HG02678 (cell line): Measurements from ENCODE around the gene CRYBA2.

Source experiments
- ATAC-seq: cut with Tn5 transposase; IDR thresholded peaks from one replicate; pipeline ENCODE4 v1.9.1; 2021; ENCODE audit warnings: mild to moderate bottlenecking, moderate library complexity; ENCODE audit not compliant: unreplicated experiment

CRYBA2 gene

DNA sequence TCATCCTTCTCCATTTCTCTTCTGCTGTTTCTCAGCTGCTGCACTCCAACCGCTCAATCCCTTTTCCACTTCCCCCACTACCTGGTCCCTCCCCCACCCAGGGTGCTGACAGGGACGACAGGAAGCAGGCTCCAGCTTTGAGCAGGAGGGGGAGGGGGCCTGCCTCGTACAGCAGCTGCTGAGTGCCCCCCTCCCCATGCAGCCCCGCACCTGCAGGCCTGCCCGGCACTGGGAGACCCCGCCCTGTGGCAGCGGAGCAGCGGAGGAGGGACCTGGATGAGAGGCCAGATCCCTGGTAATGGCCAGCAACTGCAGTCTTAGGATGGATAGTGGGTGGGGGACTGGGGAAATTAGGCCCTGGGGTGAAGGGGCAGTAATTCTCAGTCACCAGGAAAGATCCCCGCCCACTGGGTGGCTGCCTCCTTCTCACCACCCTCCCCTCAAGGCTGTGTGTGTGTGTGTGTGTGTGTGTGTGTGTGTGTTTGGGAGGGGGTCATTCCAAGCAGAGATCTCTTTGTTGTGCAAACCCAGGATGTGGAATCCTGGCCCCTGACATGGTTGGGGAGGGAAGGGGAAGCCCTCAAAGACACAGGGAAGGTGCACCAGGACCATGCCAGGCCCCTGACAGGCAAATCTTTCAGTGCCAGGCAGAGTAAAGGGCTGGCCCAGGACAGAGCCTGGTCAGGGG, 6.8 kb upstream of the CRYBA2 start:
- ATAC-seq, result no peak

DNA sequence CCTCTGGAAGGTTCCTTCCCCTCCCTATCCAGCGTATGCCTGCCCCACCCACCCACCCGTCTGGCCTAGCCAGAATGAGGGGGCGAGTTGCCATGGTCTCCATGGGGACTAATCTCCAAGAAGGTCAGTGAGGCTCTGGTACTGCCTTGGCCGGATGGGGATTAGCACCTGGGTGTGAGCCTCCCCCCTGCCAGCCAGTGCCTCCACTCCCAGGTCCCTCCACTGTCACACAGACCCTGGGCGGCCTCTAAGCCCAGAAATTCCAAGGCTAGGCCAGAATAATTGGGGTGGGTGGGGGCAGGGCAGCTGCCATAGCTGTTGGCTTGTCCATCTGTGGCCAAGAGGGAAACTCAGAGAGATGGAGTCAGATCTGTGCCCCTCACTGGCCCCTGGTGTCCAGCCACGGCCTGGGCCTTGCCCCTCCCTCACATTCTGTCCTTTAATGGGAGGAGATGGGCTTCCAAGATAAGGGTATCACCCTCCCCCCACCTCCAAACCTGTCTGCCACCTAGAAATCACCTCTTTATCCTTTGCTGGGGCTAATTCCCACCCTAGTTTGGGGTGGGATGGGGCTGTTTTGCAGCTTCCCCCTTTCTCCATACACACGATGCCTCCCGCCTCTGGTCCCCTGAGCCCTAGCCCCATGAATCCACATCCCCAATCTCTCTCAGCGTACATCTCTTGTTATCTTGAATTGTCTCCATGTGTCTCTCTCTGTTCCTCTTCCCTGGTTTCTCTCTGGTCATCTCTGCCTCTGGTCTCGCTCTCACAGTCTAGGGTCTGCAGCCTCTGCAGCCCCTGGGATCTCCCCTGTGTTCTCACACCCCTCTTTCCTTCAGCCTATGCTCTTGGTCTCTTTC, 6.0 kb upstream of the CRYBA2 start:
- ATAC-seq, result no peak

DNA sequence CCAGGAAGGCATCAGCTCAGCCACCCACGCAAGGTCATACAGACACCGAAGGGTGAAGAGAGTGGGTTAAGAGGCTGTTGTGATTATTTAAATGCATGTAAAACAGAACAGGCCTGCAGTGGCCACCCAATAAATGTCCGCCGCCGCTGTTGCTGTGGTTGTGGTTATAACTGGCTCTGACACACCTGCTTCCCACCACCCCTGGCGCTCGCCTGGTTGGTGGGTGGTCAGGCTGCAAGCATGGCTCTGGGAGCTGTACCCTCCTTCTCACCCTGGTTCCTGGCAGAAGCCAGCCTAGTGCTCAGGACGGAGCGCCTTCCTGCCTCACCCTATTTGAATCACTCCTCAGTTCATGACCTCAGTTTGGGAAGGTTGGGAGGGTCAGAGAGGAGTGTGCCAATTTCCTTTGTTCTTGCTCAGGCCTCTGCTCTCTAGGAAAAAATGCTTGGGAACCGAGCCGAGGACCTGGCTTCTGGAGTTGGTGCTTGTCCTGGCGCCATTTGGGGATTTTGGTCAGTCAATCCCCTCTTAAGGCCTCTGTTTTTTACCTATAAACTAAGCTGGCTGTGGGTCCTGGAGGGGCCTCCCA, 5.3 kb upstream of the CRYBA2 start:
- no peak for ATAC-seq

DNA sequence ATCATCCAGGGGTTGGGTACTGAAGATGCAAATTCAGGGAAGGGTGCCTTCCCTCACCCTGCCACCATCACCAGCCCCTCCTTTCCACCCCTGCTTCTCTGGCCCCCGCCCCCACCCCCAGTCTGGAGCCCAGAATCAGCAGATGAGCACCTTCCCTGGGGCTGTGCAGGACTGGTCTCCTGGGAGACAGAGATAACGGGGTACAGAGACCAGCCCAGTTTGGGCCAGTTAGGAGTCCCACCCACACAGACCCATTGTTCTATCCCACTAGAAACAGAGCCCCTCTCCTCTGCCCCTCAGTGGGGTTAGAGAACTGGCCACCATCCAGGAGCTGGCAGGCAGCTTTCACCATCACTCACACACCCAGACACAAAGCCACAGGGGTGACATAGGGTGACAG, 4.5 kb upstream of the CRYBA2 start:
- ATAC-seq, result no peak

DNA sequence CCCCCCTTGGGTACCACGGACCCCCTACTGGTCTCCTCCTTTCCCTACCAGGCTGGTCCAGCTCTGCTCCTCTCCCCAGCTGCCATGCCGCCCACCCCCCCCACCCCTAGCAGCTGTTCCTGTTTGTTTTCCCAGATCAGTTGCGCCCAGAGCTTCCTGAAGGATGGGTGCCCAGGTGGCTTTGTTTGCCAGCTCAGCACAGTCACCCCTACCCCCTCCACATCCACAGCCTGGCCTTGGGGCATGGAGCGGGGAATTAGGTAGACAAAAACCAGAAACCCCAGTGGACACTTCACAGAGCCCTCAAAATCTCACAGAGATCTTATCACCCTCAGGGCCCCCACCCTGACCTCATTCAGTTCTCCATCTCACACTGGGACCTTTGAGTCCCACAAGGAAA, 3.7 kb upstream of the CRYBA2 start:
- ATAC-seq, result no peak

DNA sequence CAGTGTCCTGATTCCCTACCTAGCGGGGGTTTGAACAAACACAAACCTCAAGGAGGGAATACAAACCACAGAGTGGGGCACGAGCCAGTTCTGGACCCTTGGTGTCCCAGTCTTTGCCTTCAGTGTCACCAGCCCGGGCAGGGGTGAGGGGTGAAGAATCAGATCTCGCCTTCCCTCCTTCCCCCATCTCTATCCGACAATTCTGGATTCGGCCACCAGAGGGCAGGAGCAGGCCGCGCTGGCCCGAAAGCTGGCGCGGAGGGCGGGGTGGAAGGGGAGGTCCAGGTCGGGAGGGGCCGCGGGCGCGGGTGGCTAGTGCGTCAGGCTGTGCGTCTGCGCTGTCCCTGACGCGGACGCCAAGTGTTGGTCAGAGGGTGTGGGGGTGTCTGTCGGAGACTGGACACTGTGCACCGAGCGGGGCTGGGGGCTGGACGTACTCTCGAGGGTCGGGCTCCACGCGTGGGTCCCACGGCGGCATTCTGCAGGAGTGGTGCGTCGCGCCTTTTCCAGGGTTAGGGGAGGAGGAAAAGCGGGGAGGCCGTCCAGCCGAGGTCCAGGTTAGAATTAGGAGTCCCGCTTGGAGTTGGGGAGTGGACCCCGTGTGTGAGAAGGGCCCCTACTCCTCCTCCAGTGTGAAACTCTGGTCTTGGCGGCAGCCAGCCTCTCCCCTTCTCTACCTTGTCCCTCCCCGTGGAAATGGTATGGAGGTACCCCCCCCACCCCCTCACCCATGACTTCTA, 2.9 kb upstream of the CRYBA2 start:
- ATAC-seq, result peak; percentile 68

DNA sequence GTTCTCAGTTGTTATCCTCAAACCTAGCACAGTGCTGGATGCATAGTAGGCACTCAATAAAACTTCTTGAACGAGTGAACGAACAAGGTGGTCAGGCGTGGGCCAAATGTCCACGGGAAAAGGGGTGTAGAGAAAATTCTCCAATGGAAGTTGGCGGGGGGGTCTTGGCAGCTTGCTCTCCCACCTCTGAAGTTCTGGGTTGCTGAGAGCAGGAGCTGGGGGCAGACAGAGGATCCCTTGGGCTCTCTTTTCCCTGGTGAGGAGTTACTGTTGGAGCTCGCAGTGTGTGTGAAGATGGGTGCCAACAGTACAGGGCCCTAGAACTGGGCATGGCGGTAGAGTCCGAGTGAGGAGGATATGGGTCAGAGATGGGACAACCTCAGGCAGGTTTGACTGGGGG, 2.3 kb upstream of the CRYBA2 start:
- ATAC-seq, result no peak

DNA sequence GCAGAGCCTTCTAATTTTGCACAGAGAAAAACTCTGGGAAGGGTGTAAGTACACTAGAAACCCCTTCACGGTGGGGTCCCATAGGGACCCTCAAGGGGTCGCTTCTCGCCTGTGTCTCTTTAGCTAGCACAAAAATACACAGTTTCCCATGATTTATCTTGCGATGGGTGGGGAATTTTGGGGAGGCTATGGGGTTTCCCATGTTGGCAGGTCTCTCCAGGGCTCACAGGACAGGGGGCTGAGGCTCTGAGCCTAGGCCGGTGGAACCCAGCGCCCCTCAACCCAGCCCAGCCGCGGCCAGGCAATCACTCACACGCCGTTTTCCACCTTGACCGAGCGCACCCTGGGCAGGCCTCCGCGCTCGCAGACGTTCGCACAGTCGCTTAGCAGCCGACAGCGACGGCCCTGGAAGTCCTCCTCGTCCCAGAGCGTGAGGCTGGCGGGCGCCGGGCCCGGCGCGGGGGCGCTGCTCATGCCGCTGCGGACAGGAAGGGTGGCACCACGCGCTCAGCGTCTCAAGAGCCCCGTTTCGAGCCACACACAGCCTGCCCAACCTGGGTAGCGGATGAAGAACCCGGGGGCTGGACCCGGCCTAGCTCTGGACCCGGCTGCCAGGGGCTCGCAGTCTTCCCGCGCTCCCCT, 398 bp downstream of the CRYBA2 start:
- ATAC-seq, result no peak

DNA sequence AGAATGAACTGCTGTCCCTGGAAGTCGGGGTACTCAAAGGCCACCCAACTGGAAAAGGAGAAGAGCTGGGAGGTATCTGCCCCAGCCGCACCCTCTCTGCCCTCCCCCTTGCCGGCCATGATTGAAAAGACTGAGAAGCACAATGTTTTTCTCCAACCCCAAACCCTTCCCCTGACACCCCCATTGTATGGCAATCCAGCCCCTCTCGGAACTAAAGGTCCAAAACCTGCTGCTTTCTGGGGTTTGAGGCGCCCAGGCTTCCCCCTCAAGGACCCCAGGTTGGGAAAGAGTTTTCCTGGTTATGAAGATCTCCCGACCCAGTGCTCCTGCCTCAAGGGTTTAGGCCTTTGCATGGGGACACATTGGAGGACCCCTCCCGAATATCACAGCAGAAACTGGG, 1.0 kb downstream of the CRYBA2 start:
- ATAC-seq, result no peak

DNA sequence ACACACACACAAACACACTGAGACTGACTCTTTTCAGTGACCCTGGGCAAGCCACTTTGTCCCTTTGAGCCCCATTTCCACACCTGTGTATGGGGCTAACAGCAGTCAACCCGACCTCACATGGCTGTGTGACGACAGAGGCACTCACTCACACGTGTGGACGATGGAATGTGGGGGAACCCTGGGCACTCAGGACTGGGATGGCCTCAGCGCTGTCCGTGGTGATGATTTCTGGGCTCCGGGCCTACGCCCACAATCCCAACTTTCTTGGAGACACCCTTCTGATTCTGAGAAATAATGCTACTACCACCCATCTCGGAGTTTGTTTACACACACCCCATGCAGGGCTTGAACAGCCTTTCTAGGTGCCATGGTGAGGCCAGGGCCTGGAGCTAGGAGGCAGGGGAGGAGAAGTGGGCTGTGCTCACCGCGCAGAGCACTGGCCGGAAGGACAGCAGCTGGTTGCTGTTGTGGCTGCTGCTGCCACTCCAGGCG, 1.5 kb downstream of the CRYBA2 start:
- ATAC-seq, result no peak

DNA sequence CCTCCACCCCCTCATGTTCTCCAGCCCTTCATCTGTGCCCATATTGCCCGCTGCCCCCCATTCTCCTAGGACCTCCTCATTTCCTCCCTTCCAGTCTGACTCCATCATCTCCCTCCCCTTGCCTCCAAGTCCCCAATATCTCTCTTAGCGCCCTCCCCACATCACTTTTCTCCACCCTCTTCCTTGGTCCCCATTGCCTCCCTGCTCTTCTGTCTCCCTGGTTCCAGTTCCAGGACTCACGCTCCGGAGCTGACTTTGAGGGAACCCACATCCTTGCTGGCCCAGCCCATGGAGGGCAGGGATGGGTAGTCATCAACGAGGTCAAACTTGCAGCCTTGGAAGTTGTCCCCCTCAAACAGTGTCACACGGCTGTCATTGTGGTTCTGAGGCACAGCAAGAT, 2.6 kb downstream of the CRYBA2 start:
- ATAC-seq, result no peak

DNA sequence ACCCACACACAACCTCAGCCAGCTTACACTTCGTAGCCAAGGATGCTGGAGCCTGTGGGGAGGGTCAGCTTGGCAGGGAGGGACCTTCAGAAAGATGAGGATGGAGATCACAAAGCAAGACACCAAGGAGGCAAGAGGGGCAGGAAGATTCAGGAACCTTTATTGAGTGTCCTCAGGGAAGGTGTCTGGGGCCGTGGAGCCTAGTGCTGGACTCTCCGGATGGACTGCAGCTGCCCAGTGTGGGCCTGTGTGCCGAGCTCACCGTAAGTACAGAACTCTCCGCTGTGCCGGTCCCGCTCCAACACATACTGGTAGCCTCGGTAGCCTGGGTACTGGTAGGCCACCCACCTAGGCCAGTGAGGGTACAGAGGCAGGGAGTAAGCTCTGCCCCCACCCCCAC, 3.2 kb downstream of the CRYBA2 start:
- no peak for ATAC-seq

DNA sequence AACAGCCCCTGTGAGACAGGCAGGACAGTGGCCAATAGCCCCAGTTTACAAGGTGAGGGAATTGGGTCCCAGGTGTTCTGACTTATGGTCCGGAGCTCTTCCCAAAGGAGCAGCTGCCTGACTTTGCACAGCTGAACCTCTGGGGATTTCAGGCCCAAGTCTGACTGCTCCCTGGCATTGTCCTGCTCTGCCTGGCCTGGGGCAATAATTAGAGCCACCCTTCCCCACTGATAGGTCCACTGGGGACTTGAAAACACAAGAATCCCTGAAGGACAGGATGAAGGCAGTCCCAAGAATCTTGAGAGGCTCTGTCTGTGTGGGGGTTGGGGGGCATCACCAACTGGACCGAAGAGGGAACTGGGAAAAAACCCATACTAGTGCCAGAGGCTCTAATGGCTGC, 4.6 kb downstream of the CRYBA2 start:
- ATAC-seq, result no peak

DNA sequence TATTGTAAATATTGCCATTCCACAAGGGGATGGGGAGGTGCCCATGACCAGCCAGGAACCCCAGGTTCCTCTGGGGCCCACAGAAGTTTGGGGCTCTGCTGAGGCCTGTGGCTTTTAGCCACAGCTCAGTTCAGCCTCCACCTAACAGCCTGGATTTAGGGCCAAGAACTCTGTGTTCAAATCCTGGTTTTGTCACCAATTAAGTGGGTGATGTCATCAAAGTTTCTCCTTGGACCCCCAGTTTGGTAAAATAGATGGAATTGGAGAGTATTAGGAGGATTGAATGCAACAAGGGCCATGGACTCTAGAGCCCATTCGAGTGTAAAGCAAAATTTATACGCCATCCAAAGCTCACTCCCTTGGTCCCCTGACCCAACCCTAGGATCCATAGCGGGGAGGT, 5.1 kb downstream of the CRYBA2 start:
- ATAC-seq, result no peak

DNA sequence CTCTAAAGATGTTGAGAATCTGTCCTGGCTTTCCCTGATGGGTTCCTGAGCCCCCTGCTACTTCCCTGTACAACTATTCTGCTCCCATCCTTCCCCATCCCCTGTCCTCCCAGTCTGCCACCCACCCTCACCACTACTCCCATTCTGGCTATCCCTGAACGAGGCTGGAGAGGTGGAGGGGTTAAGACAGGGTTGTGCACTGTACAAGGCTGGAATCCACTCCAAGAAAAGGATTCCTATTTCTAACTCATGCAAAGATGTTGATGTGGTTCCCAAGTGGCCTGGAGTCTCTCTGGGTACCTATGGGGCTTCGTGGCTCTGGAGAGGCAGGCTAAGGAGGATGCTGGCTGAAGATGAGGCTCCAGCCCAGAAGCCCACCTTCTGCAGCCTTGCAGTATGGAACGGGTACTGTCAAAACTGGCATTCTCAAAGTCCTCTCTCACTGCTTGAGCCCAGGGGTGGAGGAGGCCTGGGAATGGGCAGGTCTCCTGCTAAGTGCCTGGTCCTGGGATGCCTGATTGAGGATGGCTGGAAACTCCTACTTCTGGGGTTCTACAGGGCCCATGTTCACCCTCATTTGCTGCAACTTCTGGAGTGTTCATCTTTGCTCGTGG, 7.0 kb downstream of the CRYBA2 start:
- ATAC-seq, result no peak

DNA sequence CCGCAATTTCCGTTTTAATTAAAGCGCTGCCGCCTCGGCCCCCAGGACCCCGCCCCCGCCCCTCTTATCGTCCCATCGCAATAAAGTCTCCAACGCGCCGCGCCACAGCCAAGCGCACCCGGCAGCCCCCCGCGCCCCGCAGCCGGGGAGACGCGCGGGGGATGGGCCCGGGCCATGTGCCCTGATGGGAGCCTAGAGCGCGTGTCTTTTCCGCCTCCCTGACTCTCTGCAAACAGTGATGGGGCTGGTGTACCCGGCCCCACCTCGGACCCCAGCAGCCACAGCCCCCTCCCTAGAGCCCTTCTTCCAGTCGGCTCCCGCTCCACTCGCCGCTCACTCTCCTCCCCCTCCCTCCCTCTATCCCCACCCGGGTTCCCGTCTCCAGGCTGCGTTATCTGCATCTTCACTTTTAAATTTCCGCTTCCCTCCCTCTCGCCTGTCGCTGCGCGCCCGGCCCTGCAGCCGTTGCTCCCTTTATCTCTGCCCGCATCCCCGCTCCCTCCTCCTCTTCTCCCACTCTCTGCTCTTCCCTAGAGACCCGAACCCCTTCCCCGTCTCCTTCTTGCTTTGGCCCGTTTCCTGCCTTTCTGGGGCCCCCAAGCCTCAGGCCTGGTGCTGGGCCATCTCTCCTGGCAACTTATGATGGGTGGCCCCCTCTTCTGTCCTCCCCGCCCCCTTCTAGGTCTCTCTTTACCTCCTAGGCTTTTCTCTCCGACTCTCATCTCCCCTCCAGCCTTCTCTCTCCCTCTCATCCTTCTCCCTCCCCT, 7.7 kb downstream of the CRYBA2 start:
- no peak for ATAC-seq

DNA sequence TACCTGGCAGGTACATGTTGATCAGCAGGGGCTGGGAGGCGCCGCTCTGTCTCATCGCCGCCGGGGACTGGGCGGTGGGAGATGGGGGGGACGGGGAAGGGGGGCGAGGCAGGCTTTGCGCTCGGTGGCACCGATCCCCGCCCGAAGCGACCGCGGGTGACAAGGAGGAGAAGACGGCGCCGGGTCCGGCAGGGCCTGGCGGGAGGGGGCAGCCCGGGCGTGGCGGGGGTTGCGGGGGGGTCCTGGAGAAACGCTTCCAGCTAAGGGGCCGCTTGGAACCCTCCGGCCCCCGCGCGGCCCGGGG, 8.2 kb downstream of the CRYBA2 start, which contains the start of gene FEV:
TSS of gene FEV (minus strand) at position 164 of the 304 bp plus-strand sequence. CDS start at position 55, 109 bp downstream.
- no peak for ATAC-seq

DNA sequence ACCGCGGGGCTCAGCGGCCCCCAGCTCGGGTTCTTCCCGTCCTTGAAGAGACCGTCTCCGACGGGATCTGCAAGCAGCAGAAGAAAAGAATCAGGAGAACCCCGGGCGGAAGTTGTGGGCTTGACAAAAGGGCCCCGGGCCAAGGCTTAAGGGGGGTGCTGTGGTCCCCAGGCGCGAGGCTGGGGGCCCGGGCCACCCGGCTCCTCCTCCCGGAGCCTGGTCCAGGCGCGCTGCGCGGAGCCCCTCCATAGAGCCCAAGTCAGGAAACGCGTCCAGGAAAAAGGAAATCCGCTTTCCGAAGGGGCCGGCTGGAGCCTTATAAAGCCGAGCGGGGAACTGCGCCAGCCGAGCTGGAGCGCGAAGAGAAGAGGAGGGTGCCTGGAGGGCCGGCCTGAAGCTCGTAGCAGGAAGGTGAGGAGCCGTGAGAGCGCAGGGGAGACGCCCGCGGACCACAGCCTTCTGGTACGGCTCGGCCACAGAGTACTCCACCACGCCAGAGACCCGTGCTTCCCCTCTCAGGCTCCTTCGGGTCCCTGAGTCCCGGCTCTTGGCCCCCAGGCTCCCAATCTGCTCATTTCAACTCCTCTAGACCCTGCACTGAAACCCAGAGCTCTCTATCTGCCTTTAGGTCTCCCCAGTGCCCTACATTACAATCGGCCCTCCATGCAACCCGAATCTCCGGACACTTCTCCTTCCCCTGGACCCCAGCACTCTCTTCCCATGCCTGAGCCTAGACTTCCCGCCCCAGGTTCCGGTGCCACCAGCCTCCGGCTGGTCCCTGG, 8.8 kb downstream of the CRYBA2 start:
- no peak for ATAC-seq

DNA sequence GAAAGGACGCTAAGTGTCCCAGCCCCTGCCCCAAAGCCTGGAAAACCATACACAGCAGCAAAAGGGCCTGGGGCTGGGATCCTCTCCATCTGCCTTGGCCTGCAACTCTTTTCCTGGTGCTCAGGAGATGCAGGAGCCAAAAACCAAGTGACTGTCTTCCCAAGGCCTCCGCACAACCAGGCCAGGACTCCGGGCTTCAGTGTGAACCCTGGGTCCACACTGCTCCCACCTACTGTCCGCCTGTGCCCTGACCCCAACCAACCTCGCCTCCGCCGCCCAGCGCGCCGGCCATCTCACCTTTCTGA, 9.3 kb downstream of the CRYBA2 start:
- no peak for ATAC-seq
